OCI-LY3 (cell line): ENCODE measurements around the gene DEFB125.
"Not testable (repeated sequence)": the region's sequence is repeated elsewhere in the genome, so short reads cannot be mapped to it uniquely, and the experiment has no call there.

Experiments
- H2AFZ ChIP-seq: fragments of 200-600, 300-600 bp; shearing (Covaris generic); 2 replicates; pipeline ENCODE4 v1.6.0; 2014; ENCODE audit warnings: antibody characterized with exemption, low read depth, low read length
- H3K27ac ChIP-seq: fragments of 200-600, 300-600 bp; sonication (generic); 2 replicates; pipeline ENCODE4 v1.5.1; 2014; ENCODE audit warnings: mild to moderate bottlenecking, low read length, moderate library complexity, mixed read lengths
- H3K27me3 ChIP-seq: fragments of 200-600, 300-600 bp; sonication (generic); 2 replicates; pipeline ENCODE4 v1.6.1; 2014; ENCODE audit warnings: low read depth, low read length, mixed read lengths
- H3K36me3 ChIP-seq: fragments of 200-600, 300-600 bp; sonication (generic); replicated peaks from 2 replicates; pipeline ENCODE3; 2014; ENCODE audit warnings: low read depth, low read length, mixed read lengths
- H3K4me1 ChIP-seq: fragments of 300-600, 200-600 bp; sonication (generic); 2 replicates; pipeline ENCODE4 v1.6.1; 2014; ENCODE audit warnings: low read length, mixed read lengths
- H3K4me2 ChIP-seq: fragments of 200-600, 300-600 bp; sonication (generic); 2 replicates; pipeline ENCODE4 v1.6.1; 2014; ENCODE audit warnings: low read length, mixed read lengths
- H3K4me3 ChIP-seq: fragments of 300-600, 200-600 bp; sonication (generic); 2 replicates; pipeline ENCODE4 v1.5.1; 2014; ENCODE audit warnings: antibody characterized with exemption, mild to moderate bottlenecking, low read length, moderate library complexity
- H3K79me2 ChIP-seq: fragments of 300-600, 200-600 bp; shearing (Covaris generic); 2 replicates; pipeline ENCODE4 v1.6.1; 2014; ENCODE audit warnings: mild to moderate bottlenecking, low read length, mixed read lengths
- H3K9ac ChIP-seq: fragments of 300-600, 200-600 bp; shearing (Covaris generic); 2 replicates; pipeline ENCODE4 v1.6.0; 2014; ENCODE audit warnings: mild to moderate bottlenecking, low read length, moderate library complexity
- H3K9me3 ChIP-seq: fragments of 200-600, 300-600 bp; shearing (Covaris generic); 2 replicates; pipeline ENCODE4 v1.6.1; 2014; ENCODE audit warnings: low read length, mixed read lengths; ENCODE audit not compliant: insufficient read depth
- H4K20me1 ChIP-seq: fragments of 200-600, 300-600 bp; sonication (generic); 2 replicates; pipeline ENCODE4 v1.6.1; 2016; ENCODE audit warnings: low read length, mixed read lengths; ENCODE audit not compliant: insufficient read depth
- CTCF ChIP-seq: fragments of 200-600, 300-600 bp; sonication (generic); IDR thresholded peaks from 2 replicates; pipeline ENCODE4 v1.5.1; 2014; ENCODE audit warnings: antibody characterized with exemption, low read length, low read depth
- EZH2phosphoT487 ChIP-seq: fragments of 200-600 bp; shearing (Covaris generic); IDR thresholded peaks from 2 replicates; pipeline ENCODE4 v1.6.1; 2018; ENCODE audit warnings: antibody characterized with exemption, mixed run types, low read depth

The DEFB125 gene

GRCh38 chr20:101975-102374 is 14.5 kb downstream of the DEFB125 start:
- Histone ChIP-seq H3K4me1 (no peaks in the 10 kb centered on the region), H3K9ac (no peak overlapping the region), H3K4me2 (no peak overlapping the region), H3K27me3 (peaks cover 15% of the 10 kb centered on the region; the same call in 1 of the 2 replicates), H4K20me1 (no peaks in the 10 kb centered on the region), H3K36me3 (no peaks in the 10 kb centered on the region), H3K27ac (no peak overlapping the region), H2AFZ (no peak overlapping the region), H3K79me2 (no peaks in the 10 kb centered on the region), H3K9me3 (no peaks in the 10 kb centered on the region), H3K4me3 (no peak overlapping the region)
- no peak for TF ChIP-seq EZH2phosphoT487

GRCh38 chr20:103456-103855 is 16.0 kb downstream of the DEFB125 start:
- Histone ChIP-seq H3K9me3 (no peaks in the 10 kb centered on the region), H3K27me3 (peaks cover 19% of the 10 kb centered on the region; the same call in 1 of the 2 replicates), H3K4me3 (no peak overlapping the region), H3K9ac (no peak overlapping the region), H3K79me2 (no peaks in the 10 kb centered on the region), H3K4me1 (no peaks in the 10 kb centered on the region), H3K36me3 (no peaks in the 10 kb centered on the region), H3K27ac (no peak overlapping the region), H3K4me2 (no peak overlapping the region), H2AFZ (no peak overlapping the region), H4K20me1 (no peaks in the 10 kb centered on the region)
- no peak for TF ChIP-seq EZH2phosphoT487
- no peak for TF ChIP-seq CTCF

- TF ChIP-seq EZH2phosphoT487 (no peak), CTCF (no peak)
- H3K36me3 ChIP-seq = no peaks in the 10 kb centered on the region
- H3K9me3 ChIP-seq = no peaks in the 10 kb centered on the region
- H3K4me3 ChIP-seq = no peak overlapping the region
- H3K27me3 ChIP-seq = peaks cover 27% of the 10 kb centered on the region
- no peaks in the 10 kb centered on the region for H3K4me1 ChIP-seq
- H3K79me2 ChIP-seq = no peaks in the 10 kb centered on the region
- no peak overlapping the region for H3K4me2 ChIP-seq
- no peaks in the 10 kb centered on the region for H4K20me1 ChIP-seq
- H3K27ac ChIP-seq = no peak overlapping the region
- H2AFZ ChIP-seq = no peak overlapping the region
- H3K9ac ChIP-seq = no peak overlapping the region
Measured at GRCh38 chr20:112396-112795, 24.9 kb downstream of the DEFB125 start.

GRCh38 chr20:117518-117917 is 30.0 kb downstream of the DEFB125 start:
- Histone ChIP-seq H3K9ac (no peak overlapping the region), H3K4me1 (no peaks in the 10 kb centered on the region), H2AFZ (no peak overlapping the region), H3K9me3 (no peaks in the 10 kb centered on the region), H3K27ac (no peak overlapping the region), H3K4me3 (no peak overlapping the region), H3K79me2 (no peaks in the 10 kb centered on the region), H4K20me1 (no peaks in the 10 kb centered on the region), H3K27me3 (peaks cover 28% of the 10 kb centered on the region), H3K4me2 (no peak overlapping the region), H3K36me3 (no peaks in the 10 kb centered on the region)
- TF ChIP-seq EZH2phosphoT487 (no peak), CTCF (no peak)

DNA sequence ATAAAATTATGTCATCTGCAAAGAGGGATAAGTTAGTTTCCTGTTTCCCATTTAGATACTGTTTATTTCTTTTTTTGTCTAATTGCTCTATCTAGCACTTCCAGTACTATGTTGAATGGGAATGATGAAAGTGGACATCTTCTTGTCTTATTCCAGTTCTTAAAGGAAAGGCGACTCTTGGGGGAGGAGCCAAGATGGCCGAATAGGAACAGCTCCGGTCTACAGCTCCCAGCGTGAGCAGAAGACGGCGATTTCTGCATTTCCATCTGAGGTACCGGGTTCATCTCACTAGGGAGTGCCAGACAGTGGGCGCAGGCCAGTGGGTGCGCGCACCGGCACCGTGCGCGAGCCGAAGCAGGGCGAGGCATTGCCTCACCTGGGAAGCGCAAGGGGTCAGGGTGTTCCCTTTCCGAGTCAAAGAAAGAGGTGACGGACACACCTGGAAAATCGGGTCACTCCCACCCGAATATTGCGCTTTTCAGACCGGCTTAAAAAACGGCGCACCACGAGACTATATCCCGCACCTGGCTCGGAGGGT is 42.4 kb downstream of the DEFB125 start:
- H3K27me3 ChIP-seq, H3K27ac ChIP-seq, H2AFZ ChIP-seq, H3K79me2 ChIP-seq, H3K36me3 ChIP-seq, H3K9ac ChIP-seq, H4K20me1 ChIP-seq, H3K4me2 ChIP-seq, H3K4me3 ChIP-seq, H3K9me3 ChIP-seq, H3K4me1 ChIP-seq: not testable (repeated sequence)
